HepG2 (cell line): ENCODE data around the gene CISH. TPM values are rescaled to one million over a fixed set of nuclear protein-coding genes. Genes with fewer than 3 reads are reported as not detected.

Experiments used
- HDAC6 ChIP-seq: fragments of 200-600 bp; sonication (generic); IDR thresholded peaks from 2 replicates; pipeline ENCODE4 v1.7.0; 2017; ENCODE audit warnings: mild to moderate bottlenecking, antibody characterized with exemption, low read length, low read depth
- RFX5 ChIP-seq: IDR thresholded peaks from 2 replicates; pipeline ENCODE4 v1.6.1; 2011; ENCODE audit warnings: low read depth, low read length, improper control_type of control experiment
- ZMYM3 ChIP-seq: sonication (generic); formaldehyde crosslinking; IDR thresholded peaks from 2 replicates; pipeline ENCODE4 v1.5.1; 2020; ENCODE audit warnings: mild to moderate bottlenecking, missing genetic modification reagents
- polyA plus RNA-seq, 8 experiments: library from polyadenylated mRNA; depleted of rRNA in 3 of 8; stranded (reverse) in 7 of 8; unstranded in 1 of 8; fragments of >200 nt; fragmentation: Illumina TruSeq in 4 of 8; extraction: Trizol in 4 of 8; gene quantifications; 2 replicates each; pipeline versions ENCODE4 v1.2.1 to v1.2.3, GENCODE V29; 2011 to 2016; ENCODE audit warnings: low read depth in 4 of 8, missing spikeins in 1 of 8, mixed read lengths in 1 of 8; ENCODE audit not compliant: insufficient read depth in 1 of 8
- total RNA-seq, 5 experiments: library from RNA; depleted of rRNA; stranded (reverse); fragments of >200 nt; fragmentation: Illumina TruSeq; extraction: Trizol; gene quantifications; 2 replicates each; pipeline ENCODE4 v1.2.3, GENCODE V29; 2016; ENCODE audit warnings: low read depth in 1 of 5
- TF ChIP-seq, protein P1 (sequence below): sonication (generic); formaldehyde crosslinking; IDR thresholded peaks from 2 replicates; pipeline ENCODE4 v1.5.1; 2020; ENCODE audit warnings: mild to moderate bottlenecking, missing genetic modification reagents, borderline replicate concordance
- TF ChIP-seq, protein P2 (sequence below): sonication (generic); formaldehyde crosslinking; IDR thresholded peaks from 2 replicates; pipeline ENCODE4; 2020; ENCODE audit warnings: missing genetic modification reagents, mild to moderate bottlenecking, borderline replicate concordance
- TF ChIP-seq, protein P3 (sequence below): sonication (generic); formaldehyde crosslinking; IDR thresholded peaks from one replicate; pipeline ENCODE4 v1.5.1; 2020; ENCODE audit warnings: mild to moderate bottlenecking, missing genetic modification reagents; ENCODE audit errors: not compliant biosample characterization
- TF ChIP-seq, protein P4 (sequence below): sonication (generic); formaldehyde crosslinking; conservative IDR thresholded peaks from 2 replicates; pipeline ENCODE4 v1.8.0; 2022; ENCODE audit warnings: missing genetic modification reagents

The CISH gene
- total and polyA plus RNA-seq, 2 of the 13 experiments (the other 11 are each of a cell fraction or from before 2014, with no cell fraction given): 0.91 to 1.5 TPM

DNA sequence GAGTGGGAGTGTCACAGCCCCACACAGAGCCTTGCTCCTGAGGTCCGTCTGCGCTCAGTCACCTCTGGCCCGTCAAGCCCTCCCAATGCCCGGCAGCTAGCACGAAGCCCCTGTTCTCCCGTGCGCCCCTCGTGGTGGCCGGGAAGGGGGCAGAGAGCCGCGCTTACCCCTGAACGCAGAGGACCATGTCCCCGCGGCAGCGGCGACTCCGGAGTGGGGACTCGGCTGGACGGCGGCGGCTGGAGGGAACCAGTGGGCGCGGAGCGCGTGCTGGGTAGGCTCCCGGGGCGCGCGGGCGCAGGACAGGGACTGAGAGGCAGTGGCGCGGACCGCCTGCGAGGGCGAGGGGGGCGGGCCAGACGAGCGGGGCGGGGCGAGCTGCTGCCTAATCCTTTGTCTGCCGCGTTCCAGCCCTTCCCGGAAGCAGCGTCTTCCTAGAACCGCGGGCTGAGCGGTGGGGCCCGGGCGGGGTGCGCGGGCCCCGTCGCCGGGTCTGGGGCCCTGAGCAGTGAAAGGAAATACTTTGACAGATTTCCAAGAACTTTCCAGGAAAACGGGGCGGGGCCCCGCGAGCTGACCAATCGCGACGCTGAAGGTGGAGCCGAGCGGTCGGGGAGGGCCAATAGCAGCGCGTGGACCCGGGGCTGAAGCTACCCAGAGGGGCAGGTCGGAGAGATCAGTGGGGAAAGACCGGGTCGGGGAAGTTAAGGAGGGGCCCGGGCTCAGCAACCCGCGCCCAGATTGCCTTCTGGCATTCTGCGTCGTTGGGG lies at the start of gene CISH (continued):
- TF ChIP-seq, protein P1, sequence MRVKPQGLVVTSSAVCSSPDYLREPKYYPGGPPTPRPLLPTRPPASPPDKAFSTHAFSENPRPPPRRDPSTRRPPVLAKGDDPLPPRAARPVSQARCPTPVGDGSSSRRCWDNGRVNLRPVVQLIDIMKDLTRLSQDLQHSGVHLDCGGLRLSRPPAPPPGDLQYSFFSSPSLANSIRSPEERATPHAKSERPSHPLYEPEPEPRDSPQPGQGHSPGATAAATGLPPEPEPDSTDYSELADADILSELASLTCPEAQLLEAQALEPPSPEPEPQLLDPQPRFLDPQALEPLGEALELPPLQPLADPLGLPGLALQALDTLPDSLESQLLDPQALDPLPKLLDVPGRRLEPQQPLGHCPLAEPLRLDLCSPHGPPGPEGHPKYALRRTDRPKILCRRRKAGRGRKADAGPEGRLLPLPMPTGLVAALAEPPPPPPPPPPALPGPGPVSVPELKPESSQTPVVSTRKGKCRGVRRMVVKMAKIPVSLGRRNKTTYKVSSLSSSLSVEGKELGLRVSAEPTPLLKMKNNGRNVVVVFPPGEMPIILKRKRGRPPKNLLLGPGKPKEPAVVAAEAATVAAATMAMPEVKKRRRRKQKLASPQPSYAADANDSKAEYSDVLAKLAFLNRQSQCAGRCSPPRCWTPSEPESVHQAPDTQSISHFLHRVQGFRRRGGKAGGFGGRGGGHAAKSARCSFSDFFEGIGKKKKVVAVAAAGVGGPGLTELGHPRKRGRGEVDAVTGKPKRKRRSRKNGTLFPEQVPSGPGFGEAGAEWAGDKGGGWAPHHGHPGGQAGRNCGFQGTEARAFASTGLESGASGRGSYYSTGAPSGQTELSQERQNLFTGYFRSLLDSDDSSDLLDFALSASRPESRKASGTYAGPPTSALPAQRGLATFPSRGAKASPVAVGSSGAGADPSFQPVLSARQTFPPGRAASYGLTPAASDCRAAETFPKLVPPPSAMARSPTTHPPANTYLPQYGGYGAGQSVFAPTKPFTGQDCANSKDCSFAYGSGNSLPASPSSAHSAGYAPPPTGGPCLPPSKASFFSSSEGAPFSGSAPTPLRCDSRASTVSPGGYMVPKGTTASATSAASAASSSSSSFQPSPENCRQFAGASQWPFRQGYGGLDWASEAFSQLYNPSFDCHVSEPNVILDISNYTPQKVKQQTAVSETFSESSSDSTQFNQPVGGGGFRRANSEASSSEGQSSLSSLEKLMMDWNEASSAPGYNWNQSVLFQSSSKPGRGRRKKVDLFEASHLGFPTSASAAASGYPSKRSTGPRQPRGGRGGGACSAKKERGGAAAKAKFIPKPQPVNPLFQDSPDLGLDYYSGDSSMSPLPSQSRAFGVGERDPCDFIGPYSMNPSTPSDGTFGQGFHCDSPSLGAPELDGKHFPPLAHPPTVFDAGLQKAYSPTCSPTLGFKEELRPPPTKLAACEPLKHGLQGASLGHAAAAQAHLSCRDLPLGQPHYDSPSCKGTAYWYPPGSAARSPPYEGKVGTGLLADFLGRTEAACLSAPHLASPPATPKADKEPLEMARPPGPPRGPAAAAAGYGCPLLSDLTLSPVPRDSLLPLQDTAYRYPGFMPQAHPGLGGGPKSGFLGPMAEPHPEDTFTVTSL (CRISPR knock-in tag): peak; percentile 60; the same call in 1 of the 2 replicates
- no peak for TF ChIP-seq HDAC6
- TF ChIP-seq ZMYM3 (CRISPR knock-in tag): peak; percentile 44; the same call in 1 of the 2 replicates
- TF ChIP-seq RFX5: no peak; the same call in 1 of the 2 replicates
- TF ChIP-seq, protein P2, sequence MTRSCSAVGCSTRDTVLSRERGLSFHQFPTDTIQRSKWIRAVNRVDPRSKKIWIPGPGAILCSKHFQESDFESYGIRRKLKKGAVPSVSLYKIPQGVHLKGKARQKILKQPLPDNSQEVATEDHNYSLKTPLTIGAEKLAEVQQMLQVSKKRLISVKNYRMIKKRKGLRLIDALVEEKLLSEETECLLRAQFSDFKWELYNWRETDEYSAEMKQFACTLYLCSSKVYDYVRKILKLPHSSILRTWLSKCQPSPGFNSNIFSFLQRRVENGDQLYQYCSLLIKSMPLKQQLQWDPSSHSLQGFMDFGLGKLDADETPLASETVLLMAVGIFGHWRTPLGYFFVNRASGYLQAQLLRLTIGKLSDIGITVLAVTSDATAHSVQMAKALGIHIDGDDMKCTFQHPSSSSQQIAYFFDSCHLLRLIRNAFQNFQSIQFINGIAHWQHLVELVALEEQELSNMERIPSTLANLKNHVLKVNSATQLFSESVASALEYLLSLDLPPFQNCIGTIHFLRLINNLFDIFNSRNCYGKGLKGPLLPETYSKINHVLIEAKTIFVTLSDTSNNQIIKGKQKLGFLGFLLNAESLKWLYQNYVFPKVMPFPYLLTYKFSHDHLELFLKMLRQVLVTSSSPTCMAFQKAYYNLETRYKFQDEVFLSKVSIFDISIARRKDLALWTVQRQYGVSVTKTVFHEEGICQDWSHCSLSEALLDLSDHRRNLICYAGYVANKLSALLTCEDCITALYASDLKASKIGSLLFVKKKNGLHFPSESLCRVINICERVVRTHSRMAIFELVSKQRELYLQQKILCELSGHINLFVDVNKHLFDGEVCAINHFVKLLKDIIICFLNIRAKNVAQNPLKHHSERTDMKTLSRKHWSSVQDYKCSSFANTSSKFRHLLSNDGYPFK (CRISPR knock-in tag): peak; percentile 72
- TF ChIP-seq, protein P3, sequence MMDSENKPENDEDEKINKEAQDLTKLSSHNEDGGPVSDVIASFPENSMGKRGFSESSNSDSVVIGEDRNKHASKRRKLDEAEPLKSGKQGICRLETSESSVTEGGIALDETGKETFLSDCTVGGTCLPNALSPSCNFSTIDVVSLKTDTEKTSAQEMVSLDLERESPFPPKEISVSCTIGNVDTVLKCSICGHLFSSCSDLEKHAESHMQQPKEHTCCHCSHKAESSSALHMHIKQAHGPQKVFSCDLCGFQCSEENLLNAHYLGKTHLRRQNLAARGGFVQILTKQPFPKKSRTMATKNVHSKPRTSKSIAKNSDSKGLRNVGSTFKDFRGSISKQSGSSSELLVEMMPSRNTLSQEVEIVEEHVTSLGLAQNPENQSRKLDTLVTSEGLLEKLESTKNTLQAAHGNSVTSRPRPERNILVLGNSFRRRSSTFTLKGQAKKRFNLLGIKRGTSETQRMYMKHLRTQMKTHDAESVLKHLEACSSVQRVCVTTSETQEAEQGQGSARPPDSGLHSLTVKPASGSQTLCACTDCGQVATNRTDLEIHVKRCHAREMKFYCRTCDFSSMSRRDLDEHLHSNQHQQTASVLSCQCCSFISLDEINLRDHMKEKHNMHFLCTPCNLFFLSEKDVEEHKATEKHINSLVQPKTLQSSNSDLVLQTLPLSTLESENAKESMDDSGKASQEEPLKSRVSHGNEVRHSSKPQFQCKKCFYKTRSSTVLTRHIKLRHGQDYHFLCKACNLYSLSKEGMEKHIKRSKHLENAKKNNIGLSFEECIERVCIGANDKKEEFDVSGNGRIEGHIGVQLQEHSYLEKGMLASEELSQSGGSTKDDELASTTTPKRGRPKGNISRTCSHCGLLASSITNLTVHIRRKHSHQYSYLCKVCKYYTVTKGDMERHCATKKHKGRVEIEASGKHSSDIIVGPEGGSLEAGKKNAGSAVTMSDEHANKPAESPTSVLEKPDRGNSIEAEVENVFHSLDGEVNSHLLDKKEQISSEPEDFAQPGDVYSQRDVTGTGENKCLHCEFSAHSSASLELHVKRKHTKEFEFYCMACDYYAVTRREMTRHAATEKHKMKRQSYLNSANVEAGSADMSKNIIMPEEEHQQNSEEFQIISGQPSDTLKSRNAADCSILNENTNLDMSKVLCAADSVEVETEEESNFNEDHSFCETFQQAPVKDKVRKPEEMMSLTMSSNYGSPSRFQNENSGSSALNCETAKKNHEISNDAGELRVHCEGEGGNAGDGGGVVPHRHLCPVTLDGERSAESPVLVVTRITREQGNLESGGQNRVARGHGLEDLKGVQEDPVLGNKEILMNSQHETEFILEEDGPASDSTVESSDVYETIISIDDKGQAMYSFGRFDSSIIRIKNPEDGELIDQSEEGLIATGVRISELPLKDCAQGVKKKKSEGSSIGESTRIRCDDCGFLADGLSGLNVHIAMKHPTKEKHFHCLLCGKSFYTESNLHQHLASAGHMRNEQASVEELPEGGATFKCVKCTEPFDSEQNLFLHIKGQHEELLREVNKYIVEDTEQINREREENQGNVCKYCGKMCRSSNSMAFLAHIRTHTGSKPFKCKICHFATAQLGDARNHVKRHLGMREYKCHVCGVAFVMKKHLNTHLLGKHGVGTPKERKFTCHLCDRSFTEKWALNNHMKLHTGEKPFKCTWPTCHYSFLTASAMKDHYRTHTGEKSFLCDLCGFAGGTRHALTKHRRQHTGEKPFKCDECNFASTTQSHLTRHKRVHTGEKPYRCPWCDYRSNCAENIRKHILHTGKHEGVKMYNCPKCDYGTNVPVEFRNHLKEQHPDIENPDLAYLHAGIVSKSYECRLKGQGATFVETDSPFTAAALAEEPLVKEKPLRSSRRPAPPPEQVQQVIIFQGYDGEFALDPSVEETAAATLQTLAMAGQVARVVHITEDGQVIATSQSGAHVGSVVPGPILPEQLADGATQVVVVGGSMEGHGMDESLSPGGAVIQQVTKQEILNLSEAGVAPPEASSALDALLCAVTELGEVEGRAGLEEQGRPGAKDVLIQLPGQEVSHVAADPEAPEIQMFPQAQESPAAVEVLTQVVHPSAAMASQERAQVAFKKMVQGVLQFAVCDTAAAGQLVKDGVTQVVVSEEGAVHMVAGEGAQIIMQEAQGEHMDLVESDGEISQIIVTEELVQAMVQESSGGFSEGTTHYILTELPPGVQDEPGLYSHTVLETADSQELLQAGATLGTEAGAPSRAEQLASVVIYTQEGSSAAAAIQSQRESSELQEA: peak; percentile 67
- TF ChIP-seq, protein P4, sequence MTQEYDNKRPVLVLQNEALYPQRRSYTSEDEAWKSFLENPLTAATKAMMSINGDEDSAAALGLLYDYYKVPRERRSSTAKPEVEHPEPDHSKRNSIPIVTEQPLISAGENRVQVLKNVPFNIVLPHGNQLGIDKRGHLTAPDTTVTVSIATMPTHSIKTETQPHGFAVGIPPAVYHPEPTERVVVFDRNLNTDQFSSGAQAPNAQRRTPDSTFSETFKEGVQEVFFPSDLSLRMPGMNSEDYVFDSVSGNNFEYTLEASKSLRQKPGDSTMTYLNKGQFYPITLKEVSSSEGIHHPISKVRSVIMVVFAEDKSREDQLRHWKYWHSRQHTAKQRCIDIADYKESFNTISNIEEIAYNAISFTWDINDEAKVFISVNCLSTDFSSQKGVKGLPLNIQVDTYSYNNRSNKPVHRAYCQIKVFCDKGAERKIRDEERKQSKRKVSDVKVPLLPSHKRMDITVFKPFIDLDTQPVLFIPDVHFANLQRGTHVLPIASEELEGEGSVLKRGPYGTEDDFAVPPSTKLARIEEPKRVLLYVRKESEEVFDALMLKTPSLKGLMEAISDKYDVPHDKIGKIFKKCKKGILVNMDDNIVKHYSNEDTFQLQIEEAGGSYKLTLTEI (CRISPR knock-in tag): no peak
